Measurements from ENCODE around the gene TBC1D23.

DNA sequence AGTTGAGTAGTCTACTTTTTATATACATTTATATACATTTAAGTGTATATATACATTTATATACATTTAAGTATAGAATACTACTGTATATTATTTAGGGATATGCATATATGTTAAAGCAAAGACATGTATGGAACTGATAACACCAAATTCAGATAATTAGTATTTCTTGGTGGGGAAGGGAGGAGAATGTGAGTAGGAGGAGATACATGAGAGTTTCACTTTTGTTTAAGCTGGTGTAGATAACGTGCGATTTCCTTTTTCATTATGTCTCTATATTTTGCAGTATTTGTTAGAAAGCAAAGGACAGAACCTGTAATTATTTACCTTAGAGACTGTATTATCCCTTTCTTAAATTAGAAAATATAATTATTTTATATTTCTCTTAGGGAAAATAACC, 57.1 kb downstream of the TBC1D23 start:
- no peak for TF ChIP-seq POLR2A (IDR thresholded peaks at IDR 0.05)
- TF ChIP-seq, protein P1, sequence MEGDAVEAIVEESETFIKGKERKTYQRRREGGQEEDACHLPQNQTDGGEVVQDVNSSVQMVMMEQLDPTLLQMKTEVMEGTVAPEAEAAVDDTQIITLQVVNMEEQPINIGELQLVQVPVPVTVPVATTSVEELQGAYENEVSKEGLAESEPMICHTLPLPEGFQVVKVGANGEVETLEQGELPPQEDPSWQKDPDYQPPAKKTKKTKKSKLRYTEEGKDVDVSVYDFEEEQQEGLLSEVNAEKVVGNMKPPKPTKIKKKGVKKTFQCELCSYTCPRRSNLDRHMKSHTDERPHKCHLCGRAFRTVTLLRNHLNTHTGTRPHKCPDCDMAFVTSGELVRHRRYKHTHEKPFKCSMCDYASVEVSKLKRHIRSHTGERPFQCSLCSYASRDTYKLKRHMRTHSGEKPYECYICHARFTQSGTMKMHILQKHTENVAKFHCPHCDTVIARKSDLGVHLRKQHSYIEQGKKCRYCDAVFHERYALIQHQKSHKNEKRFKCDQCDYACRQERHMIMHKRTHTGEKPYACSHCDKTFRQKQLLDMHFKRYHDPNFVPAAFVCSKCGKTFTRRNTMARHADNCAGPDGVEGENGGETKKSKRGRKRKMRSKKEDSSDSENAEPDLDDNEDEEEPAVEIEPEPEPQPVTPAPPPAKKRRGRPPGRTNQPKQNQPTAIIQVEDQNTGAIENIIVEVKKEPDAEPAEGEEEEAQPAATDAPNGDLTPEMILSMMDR (IDR thresholded peaks at IDR 0.05): no peak
- TF ChIP-seq EP300 (IDR thresholded peaks at IDR 0.05): no peak
